Mesenchymal stem cell (in vitro differentiated cells and primary cell): Measurements from ENCODE around the gene GALNT10.

ENCODE experiments used
- DNase-seq: peaks from one replicate; pipeline ENCODE4 v3.0.0-alpha.2; 2013
- H2AFZ ChIP-seq: one replicate; pipeline ENCODE4 v1.6.1; 2013; ENCODE audit warnings: low read depth, mild to moderate bottlenecking, control low read depth, inconsistent platforms, low read length, moderate library complexity
- H2AK5ac ChIP-seq: 2 replicates; pipeline ENCODE4 v1.6.1; 2013; ENCODE audit warnings: low read length, moderate library complexity, mild to moderate bottlenecking, inconsistent platforms; ENCODE audit not compliant: severe bottlenecking
- H2BK120ac ChIP-seq: one replicate; pipeline ENCODE4 v1.6.1; 2013; ENCODE audit warnings: low read depth, mild to moderate bottlenecking, inconsistent platforms, low read length, moderate library complexity
- H2BK12ac ChIP-seq, 2 experiments: one replicate each; pipeline ENCODE4 v1.6.1; 2013; ENCODE audit warnings: inconsistent platforms in 2 of 2, low read length in 2 of 2, mild to moderate bottlenecking in 2 of 2, moderate library complexity in 2 of 2, control low read depth in 1 of 2
- H2BK15ac ChIP-seq: one replicate; pipeline ENCODE4 v1.6.1; 2013; ENCODE audit warnings: mild to moderate bottlenecking, low read depth, inconsistent platforms; ENCODE audit not compliant: poor library complexity, severe bottlenecking
- H2BK5ac ChIP-seq: 2 replicates; pipeline ENCODE4 v1.6.1; 2013; ENCODE audit warnings: low read depth, mild to moderate bottlenecking, low read length, control low read depth, inconsistent platforms; ENCODE audit not compliant: poor library complexity, severe bottlenecking
- H3K14ac ChIP-seq, 2 experiments: one replicate each; pipeline ENCODE4 v1.6.1; 2013; ENCODE audit warnings: inconsistent platforms in 2 of 2, low read length in 2 of 2, control low read depth in 1 of 2, mild to moderate bottlenecking in 1 of 2, moderate library complexity in 1 of 2
- H3K18ac ChIP-seq, 2 experiments: one replicate each; pipeline ENCODE4 v1.6.1; 2013; ENCODE audit warnings: inconsistent platforms in 2 of 2, low read length in 2 of 2, control low read depth in 1 of 2, low read depth in 1 of 2, mild to moderate bottlenecking in 1 of 2
- H3K23ac ChIP-seq, 2 experiments: one replicate each; pipeline ENCODE4 v1.6.1; 2013; ENCODE audit warnings: inconsistent platforms in 2 of 2, low read length in 2 of 2, mild to moderate bottlenecking in 2 of 2, moderate library complexity in 2 of 2, control low read depth in 1 of 2
- H3K27ac ChIP-seq: 2 replicates; pipeline ENCODE4 v1.5.1; 2013; ENCODE audit warnings: mild to moderate bottlenecking, moderate library complexity, low read length, control low read depth, inconsistent platforms; ENCODE audit not compliant: poor library complexity, severe bottlenecking
- H3K27me3 ChIP-seq, 2 experiments: 2 replicates each; pipeline versions ENCODE4 v1.6.1 to v1.7.0; 2013; ENCODE audit warnings: low read length in 2 of 2, mild to moderate bottlenecking in 2 of 2, moderate library complexity in 2 of 2, control low read depth in 1 of 2, inconsistent platforms in 1 of 2; ENCODE audit not compliant: control insufficient read depth in 1 of 2, insufficient read depth in 1 of 2
- H3K36me3 ChIP-seq, 2 experiments: 2 replicates each; pipeline versions ENCODE4 v1.6.1 to v1.7.0; 2013; ENCODE audit warnings: low read length in 2 of 2, control low read depth in 1 of 2, inconsistent platforms in 1 of 2, low read depth in 1 of 2, mild to moderate bottlenecking in 1 of 2; ENCODE audit not compliant: insufficient read depth in 2 of 2, control insufficient read depth in 1 of 2
- H3K4ac ChIP-seq, 2 experiments: one replicate each; pipeline ENCODE4 v1.6.1; 2013; ENCODE audit warnings: inconsistent platforms in 2 of 2, low read length in 2 of 2, mild to moderate bottlenecking in 2 of 2, moderate library complexity in 2 of 2, control low read depth in 1 of 2, low read depth in 1 of 2
- H3K4me1 ChIP-seq: 2 replicates; pipeline ENCODE4 v1.6.1; 2013; ENCODE audit warnings: low read depth, low read length, control low read depth; ENCODE audit not compliant: control insufficient read depth, insufficient read depth
- H3K4me2 ChIP-seq: 2 replicates; pipeline ENCODE4 v1.6.1; 2013; ENCODE audit warnings: low read length, mild to moderate bottlenecking, inconsistent platforms; ENCODE audit not compliant: poor library complexity, severe bottlenecking
- H3K4me3 ChIP-seq, 2 experiments: 2 replicates each; pipeline versions ENCODE4 v1.5.1 to v1.7.0; 2013; ENCODE audit warnings: low read length in 2 of 2, mild to moderate bottlenecking in 2 of 2, control low read depth in 1 of 2, low read depth in 1 of 2; ENCODE audit not compliant: insufficient read depth in 1 of 2
- H3K79me1 ChIP-seq: replicated peaks from 2 replicates; pipeline ENCODE4 v1.6.1; 2013; ENCODE audit warnings: mild to moderate bottlenecking, control low read depth, low read length, inconsistent platforms; ENCODE audit not compliant: poor library complexity, severe bottlenecking
- H3K9ac ChIP-seq: 2 replicates; pipeline ENCODE4 v1.7.0; 2013; ENCODE audit warnings: mild to moderate bottlenecking, low read length, moderate library complexity
- H3K9me3 ChIP-seq: 2 replicates; pipeline ENCODE4 v1.7.0; 2013; ENCODE audit warnings: mild to moderate bottlenecking, low read length; ENCODE audit not compliant: control insufficient read depth
- H4K8ac ChIP-seq: one replicate; pipeline ENCODE4 v1.6.1; 2013; ENCODE audit warnings: inconsistent platforms, mild to moderate bottlenecking, low read length, moderate library complexity
- H4K91ac ChIP-seq: one replicate; pipeline ENCODE4 v1.6.1; 2013; ENCODE audit warnings: mild to moderate bottlenecking, low read length, inconsistent platforms
- WGBS: methylation state at CpG from one replicate; pipeline ENCODE4 v1.1.7; 2013; ENCODE audit warnings: mixed read lengths; 5-methylcytosine and 5-hydroxymethylcytosine counted together

GALNT10 gene

DNA sequence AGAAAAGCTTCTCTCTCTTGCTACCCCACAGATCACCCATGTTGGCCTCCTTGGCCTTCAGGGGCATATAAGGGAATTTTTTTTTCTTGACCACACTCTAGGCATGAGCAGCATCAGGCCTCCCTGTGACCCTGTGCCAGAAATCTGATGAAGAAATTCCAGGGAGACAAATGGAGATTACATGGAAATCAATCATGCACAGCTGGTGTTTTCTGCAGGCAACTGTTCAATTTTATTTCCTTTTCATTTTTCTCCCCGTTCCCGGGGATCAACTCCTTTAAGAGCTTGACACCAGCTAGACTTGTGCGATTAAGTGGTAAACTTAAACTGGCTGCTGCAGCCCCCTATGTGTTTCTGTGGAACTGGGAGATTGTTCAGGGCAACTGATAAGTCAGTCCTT, 59.3 kb downstream of the GALNT10 start:
- Histone ChIP-seq H2BK15ac (no peak overlapping the region), H3K4me2 (no peak overlapping the region), H3K23ac (no peak overlapping the region), H2BK5ac (no peak overlapping the region), H4K8ac (no peak overlapping the region), H3K27ac (no peak overlapping the region), H3K18ac (no peak overlapping the region), H3K36me3 (no peaks in the 10 kb centered on the region), H3K4me1 (no peaks in the 10 kb centered on the region), H3K27me3 (no peaks in the 10 kb centered on the region), H3K14ac (no peak overlapping the region), H4K91ac (no peak overlapping the region), H3K79me1 (peaks cover 25% of the 10 kb centered on the region), H3K4ac (no peak overlapping the region), H2BK12ac (no peak overlapping the region), H2BK120ac (no peak overlapping the region), H3K9ac (no peak overlapping the region), H3K4me3 (no peak overlapping the region), H2AFZ (no peak overlapping the region), H2AK5ac (no peak overlapping the region), H3K9me3 (no peaks in the 10 kb centered on the region)
- WGBS, result 82% methylated on average over 3 of the region's 3 CpGs
- DNase-seq, result no peak

DNA sequence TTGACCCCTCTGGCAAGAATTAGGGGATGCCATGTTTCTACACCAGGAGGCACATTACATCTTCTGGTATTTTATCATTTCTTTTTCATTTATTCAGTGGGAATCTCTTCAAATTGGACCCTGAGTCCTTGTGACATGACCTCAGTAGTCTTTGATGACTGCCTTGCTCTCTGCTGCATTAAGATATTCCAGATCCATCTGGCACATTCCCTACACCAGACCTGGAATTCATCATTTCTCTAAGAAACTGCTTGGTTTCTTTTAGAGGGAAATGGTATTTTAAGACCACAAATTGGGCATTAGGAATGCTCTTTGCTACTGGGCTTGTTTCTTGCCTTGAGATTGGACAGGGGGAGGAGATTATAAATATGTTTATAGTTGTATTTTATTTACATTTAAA, 61.0 kb downstream of the GALNT10 start:
- Histone ChIP-seq H3K14ac (no peak overlapping the region), H3K4ac (no peak overlapping the region), H2BK120ac (no peak overlapping the region), H3K36me3 (no peaks in the 10 kb centered on the region), H2AFZ (no peak overlapping the region), H3K23ac (no peak overlapping the region), H2BK15ac (no peak overlapping the region), H4K8ac (no peak overlapping the region), H3K18ac (no peak overlapping the region), H3K27me3 (no peaks in the 10 kb centered on the region), H4K91ac (no peak overlapping the region), H2BK12ac (no peak overlapping the region), H3K27ac (no peak overlapping the region), H3K9ac (no peak overlapping the region), H3K4me3 (no peak overlapping the region), H3K4me2 (no peak overlapping the region), H3K79me1 (peaks cover 27% of the 10 kb centered on the region), H3K9me3 (no peaks in the 10 kb centered on the region), H2AK5ac (no peak overlapping the region), H2BK5ac (no peak overlapping the region), H3K4me1 (no peaks in the 10 kb centered on the region)
- no peak for DNase-seq

DNA sequence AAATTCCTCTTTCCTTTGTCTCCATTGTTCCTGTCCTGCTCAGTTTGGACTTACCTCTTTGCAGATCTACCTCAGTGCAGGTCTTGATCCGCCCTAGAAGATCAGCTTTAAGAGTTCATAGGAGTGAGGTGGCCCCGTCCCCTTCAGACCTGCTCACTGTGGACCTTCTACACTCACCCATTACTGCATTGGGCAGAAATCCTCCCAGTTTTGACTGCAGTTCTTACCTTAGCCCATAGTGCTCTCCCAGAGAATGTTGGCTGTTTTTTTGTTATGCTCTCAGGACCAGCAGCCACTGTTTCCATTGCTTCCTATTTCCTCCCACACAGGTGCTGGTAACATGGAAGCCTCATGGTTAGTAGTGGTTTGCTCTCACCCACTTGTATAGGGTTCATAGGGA, 63.3 kb downstream of the GALNT10 start:
- WGBS, result 97% methylated on average over 2 of the region's 2 CpGs
- no peak for DNase-seq
- H3K27me3 ChIP-seq, result no peaks in the 10 kb centered on the region

DNA sequence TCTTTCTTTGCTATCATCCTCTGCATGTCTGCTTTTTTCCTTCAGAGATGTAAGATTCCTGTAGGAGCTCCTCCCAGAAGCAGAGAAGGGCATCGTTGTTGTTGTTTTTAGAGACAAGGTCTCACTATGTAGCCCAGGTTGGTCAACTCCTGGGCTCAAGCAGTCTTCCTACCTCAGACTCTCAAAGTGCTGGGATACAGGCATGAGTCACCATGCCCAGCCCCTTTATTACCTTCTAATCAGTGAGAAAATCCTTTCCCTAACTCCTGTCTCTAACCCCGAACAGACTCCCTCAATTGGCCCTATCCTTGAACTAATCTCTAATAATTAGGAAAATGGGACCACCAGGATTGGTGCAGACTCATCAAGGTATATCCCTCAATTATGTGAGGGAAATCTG, 64.4 kb downstream of the GALNT10 start:
- no peaks in the 10 kb centered on the region for H3K4me1 ChIP-seq
- H3K27ac ChIP-seq, result no peak overlapping the region
- no peak overlapping the region for H3K4me3 ChIP-seq
- peaks cover 28% of the 10 kb centered on the region for H3K79me1 ChIP-seq
- H3K4ac ChIP-seq, result no peak overlapping the region
- DNase-seq, result no peak
- H3K36me3 ChIP-seq, result no peaks in the 10 kb centered on the region
- no peak overlapping the region for H2AK5ac ChIP-seq
- 92% methylated on average over 1 of the region's 2 CpGs for WGBS
- H2BK12ac ChIP-seq, result no peak overlapping the region
- H3K9me3 ChIP-seq, result no peaks in the 10 kb centered on the region
- H3K4me2 ChIP-seq, result no peak overlapping the region
- no peak overlapping the region for H2BK5ac ChIP-seq
- no peak overlapping the region for H3K18ac ChIP-seq
- no peak overlapping the region for H2BK120ac ChIP-seq
- no peak overlapping the region for H4K8ac ChIP-seq
- H3K9ac ChIP-seq, result no peak overlapping the region
- no peak overlapping the region for H2BK15ac ChIP-seq
- no peak overlapping the region for H2AFZ ChIP-seq
- H3K27me3 ChIP-seq, result no peaks in the 10 kb centered on the region
- no peak overlapping the region for H3K23ac ChIP-seq
- no peak overlapping the region for H3K14ac ChIP-seq
- no peak overlapping the region for H4K91ac ChIP-seq

More for the DNA sequence above, 63.3 kb downstream of the GALNT10 start:
- Histone ChIP-seq H2AFZ (no peak overlapping the region), H3K36me3 (no peaks in the 10 kb centered on the region), H3K4me1 (no peaks in the 10 kb centered on the region), H3K4me3 (no peak overlapping the region), H3K18ac (peak overlapping the region in 1 of 2 experiments; percentile 17), H3K27ac (no peak overlapping the region), H3K4me2 (no peak overlapping the region), H3K14ac (no peak overlapping the region), H3K9me3 (no peaks in the 10 kb centered on the region), H2BK12ac (no peak overlapping the region), H2BK120ac (no peak overlapping the region), H4K91ac (no peak overlapping the region), H3K9ac (no peak overlapping the region), H2AK5ac (no peak overlapping the region), H2BK5ac (no peak overlapping the region), H3K4ac (peak overlapping the region in 1 of 2 experiments; percentile 6), H4K8ac (peak overlapping the region; percentile 50), H3K79me1 (peaks cover 32% of the 10 kb centered on the region), H2BK15ac (no peak overlapping the region), H3K23ac (no peak overlapping the region)
